SK-N-SH treated with all-trans-retinoic acid at 6 μM for 48 hours (cell line): ENCODE results near the gene DPAGT1.

ENCODE experiments used
- CSDC2 ChIP-seq: fragments of 250-450 bp; sonication (Bioruptor Pico); IDR thresholded peaks from 2 replicates; pipeline ENCODE4 v1.5.0; 2020; ENCODE audit warnings: mild to moderate bottlenecking, moderate library complexity
- ESRRG ChIP-seq: fragments of 250-450 bp; sonication (Bioruptor Pico); IDR thresholded peaks from 2 replicates; pipeline ENCODE4 v1.6.1; 2021; ENCODE audit warnings: mild to moderate bottlenecking
- RARB ChIP-seq: fragments of 250-450 bp; sonication (Bioruptor Pico); IDR thresholded peaks from 2 replicates; pipeline ENCODE4 v1.8.0; 2021; ENCODE audit warnings: mild to moderate bottlenecking, moderate library complexity
- SNAI2 ChIP-seq: fragments of 250-450 bp; sonication (Bioruptor Pico); IDR thresholded peaks from 2 replicates; pipeline ENCODE4 v1.5.0; 2020; ENCODE audit warnings: mild to moderate bottlenecking, moderate library complexity
- ZNF565 ChIP-seq: fragments of 450-650 bp; formaldehyde crosslinking; conservative IDR thresholded peaks from 2 replicates; pipeline ENCODE4 v1.5.0; 2020; ENCODE audit warnings: low read depth, mild to moderate bottlenecking, moderate library complexity
- ZNF8 ChIP-seq: fragments of 450-650 bp; formaldehyde crosslinking; IDR thresholded peaks from 2 replicates; pipeline ENCODE4 v1.5.0; 2020; ENCODE audit warnings: mild to moderate bottlenecking, moderate library complexity

DNA sequence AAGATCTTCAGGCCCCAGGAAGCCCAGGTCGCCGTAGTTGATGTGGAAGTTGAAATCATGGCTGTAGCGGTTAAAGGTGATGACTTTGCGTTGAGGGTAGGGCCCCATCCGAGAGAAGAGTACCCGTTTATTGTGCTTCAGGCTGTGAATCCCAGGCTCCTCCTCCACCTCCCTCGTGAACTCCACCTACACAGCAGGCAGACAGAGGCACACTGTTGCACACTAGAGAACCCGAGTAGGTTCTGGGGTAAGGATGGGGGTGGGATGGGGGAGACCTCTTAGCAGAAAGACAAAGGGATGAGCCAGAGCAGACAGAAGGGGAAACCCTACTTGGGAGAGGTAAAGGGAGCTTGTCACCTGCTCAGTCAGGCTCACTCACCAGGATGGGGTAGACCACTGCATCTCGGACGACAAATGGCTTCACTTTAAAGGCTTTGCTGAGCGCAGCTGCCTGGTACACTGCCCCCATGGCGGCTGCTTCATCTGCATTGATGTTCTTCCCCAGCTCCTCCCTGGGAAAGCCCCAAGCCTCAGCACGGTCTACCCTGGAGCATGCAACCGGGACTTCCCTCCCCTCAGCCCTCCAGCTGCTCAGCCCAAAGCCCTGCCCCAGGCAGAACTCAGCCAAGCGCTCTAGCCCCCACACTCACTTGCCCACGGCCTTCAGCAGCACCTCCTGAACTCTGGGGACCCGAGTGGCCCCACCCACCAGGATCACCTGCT, 50.1 kb downstream of the DPAGT1 start:
- TF ChIP-seq RARB (no peak), SNAI2 (CRISPR knock-in tag) (no peak), CSDC2 (CRISPR knock-in tag) (no peak), ESRRG (CRISPR knock-in tag) (no peak), ZNF565 (CRISPR knock-in tag) (no peak), ZNF8 (CRISPR knock-in tag) (no peak)
